NT2/D1 (cell line): ENCODE results near the gene REX1BD.

ENCODE experiments used
- SUZ12 ChIP-seq: IDR thresholded peaks from 2 replicates; pipeline ENCODE4 v1.6.1; 2011; ENCODE audit not compliant: insufficient read length, insufficient read depth; ENCODE audit errors: extremely low read depth
- YY1 ChIP-seq: IDR thresholded peaks from 2 replicates; pipeline ENCODE4 v1.6.1; 2011; ENCODE audit not compliant: insufficient read length, insufficient read depth
- ZNF274 ChIP-seq: IDR thresholded peaks from 2 replicates; pipeline ENCODE4 v1.6.1; 2011; ENCODE audit warnings: mild to moderate bottlenecking, low read depth, low read length

GRCh38 chr19:18541992-18542940 lies 46.3 kb upstream of the REX1BD start:
- no peak for TF ChIP-seq SUZ12
- TF ChIP-seq ZNF274: no peak
- TF ChIP-seq YY1: no peak
